WTC11 (cell line): Measurements from ENCODE around the gene SAMD13. TPM values are rescaled to one million over a fixed set of nuclear protein-coding genes. Genes with fewer than 3 reads are reported as not detected.

Source experiments
- ATAC-seq: fragments of 200-7000 bp; cut with Tn5 transposase; 2 replicates; pipeline ENCODE4 v1.10.0; 2021; ENCODE audit warnings: mild to moderate bottlenecking, moderate library complexity
- CTCF ChIA-PET: fragments of 300-600 bp; sonication (Branson Sonifier 250); formaldehyde crosslinking; loops from one replicate; lab custom pipeline; 2021; ENCODE audit warnings: antibody characterized with exemption; lab: Charles Lee
- POLR2A ChIA-PET: fragments of 350-600 bp; sonication (Branson Sonifier 250); formaldehyde crosslinking; loops from one replicate; lab custom pipeline; 2021; ENCODE audit warnings: antibody characterized with exemption; lab: Charles Lee
- DNase-seq: peaks from one replicate; pipeline ENCODE4 v3.0.0; 2021; ENCODE audit warnings: low spot score
- H3K27ac Mint-ChIP-seq: 2 replicates; pipeline ENCODE4 v1.8.0; 2021; ENCODE audit warnings: mixed read lengths
- H3K27me3 Mint-ChIP-seq: 2 replicates; pipeline ENCODE4 v1.8.0; 2021; ENCODE audit warnings: low read depth, mild to moderate bottlenecking, moderate library complexity, mixed read lengths
- H3K36me3 Mint-ChIP-seq: 2 replicates; pipeline ENCODE4 v1.8.0; 2021; ENCODE audit warnings: mixed read lengths
- H3K4me1 Mint-ChIP-seq: 2 replicates; pipeline ENCODE4 v1.8.0; 2022; ENCODE audit warnings: mixed read lengths
- H3K4me3 Mint-ChIP-seq: 2 replicates; pipeline ENCODE4 v1.8.0; 2021; ENCODE audit warnings: mild to moderate bottlenecking, moderate library complexity, mixed read lengths
- H3K9me3 Mint-ChIP-seq: 2 replicates; pipeline ENCODE4 v1.8.0; 2021; ENCODE audit warnings: mixed read lengths
- CREB1 ChIP-seq: sonication (generic); formaldehyde crosslinking; IDR thresholded peaks from 2 replicates; pipeline ENCODE4 v1.8.0; 2023; ENCODE audit warnings: mild to moderate bottlenecking, missing genetic modification reagents
- ELF4 ChIP-seq: sonication (generic); formaldehyde crosslinking; IDR thresholded peaks from 2 replicates; pipeline ENCODE4 v1.8.1; 2022; ENCODE audit warnings: low read depth, mild to moderate bottlenecking, moderate library complexity, missing genetic modification reagents
- ETV6 ChIP-seq: sonication (generic); formaldehyde crosslinking; IDR thresholded peaks from 2 replicates; pipeline ENCODE4 v1.8.1; 2022; ENCODE audit warnings: mild to moderate bottlenecking, missing genetic modification reagents
- FOXP1 ChIP-seq: sonication (generic); formaldehyde crosslinking; IDR thresholded peaks from 2 replicates; pipeline ENCODE4 v1.8.0; 2022; ENCODE audit warnings: missing genetic modification reagents, mild to moderate bottlenecking, moderate library complexity, borderline replicate concordance
- IRF2 ChIP-seq: sonication (generic); formaldehyde crosslinking; IDR thresholded peaks from 2 replicates; pipeline ENCODE4 v1.8.0; 2022; ENCODE audit warnings: low read depth, missing genetic modification reagents, borderline replicate concordance
- JAZF1 ChIP-seq: fragments of 250-450 bp; sonication (Bioruptor Pico); IDR thresholded peaks from 2 replicates; pipeline ENCODE4 v1.9.0; 2021; ENCODE audit warnings: moderate library complexity, mild to moderate bottlenecking, inconsistent platforms
- MXD4 ChIP-seq: fragments of 250-450 bp; sonication (Bioruptor Pico); IDR thresholded peaks from 2 replicates; pipeline ENCODE4 v1.8.0; 2021; ENCODE audit warnings: mild to moderate bottlenecking, moderate library complexity, borderline replicate concordance
- NFATC4 ChIP-seq: fragments of 250-450 bp; sonication (Bioruptor Pico); IDR thresholded peaks from 2 replicates; pipeline ENCODE4 v1.9.0; 2021; ENCODE audit warnings: mild to moderate bottlenecking
- NR3C1 ChIP-seq: sonication (generic); formaldehyde crosslinking; conservative IDR thresholded peaks from 2 replicates; pipeline ENCODE4 v1.8.1; 2023; ENCODE audit warnings: low read depth, mild to moderate bottlenecking, missing genetic modification reagents
- TP53 ChIP-seq: sonication (generic); formaldehyde crosslinking; IDR thresholded peaks from 2 replicates; pipeline ENCODE4 v1.8.1; 2023; ENCODE audit warnings: mild to moderate bottlenecking, missing genetic modification reagents
- ZBTB21 ChIP-seq: sonication (generic); formaldehyde crosslinking; IDR thresholded peaks from 2 replicates; pipeline ENCODE4 v1.8.1; 2023; ENCODE audit warnings: mild to moderate bottlenecking, missing genetic modification reagents, borderline replicate concordance
- ZNF232 ChIP-seq: sonication (generic); formaldehyde crosslinking; IDR thresholded peaks from 2 replicates; pipeline ENCODE4 v1.8.0; 2022; ENCODE audit warnings: mild to moderate bottlenecking, missing genetic modification reagents
- ZNF423 ChIP-seq: fragments of 250-450 bp; sonication (Bioruptor Pico); IDR thresholded peaks from 2 replicates; pipeline ENCODE4 v2.1.2; 2022; ENCODE audit warnings: mild to moderate bottlenecking, moderate library complexity
- total RNA-seq: library from RNA; stranded (reverse); gene quantifications from 3 replicates; pipeline ENCODE4 v1.2.3, GENCODE V29; 2021
- TF ChIP-seq, protein P1 (sequence below): sonication (generic); formaldehyde crosslinking; IDR thresholded peaks from 2 replicates; pipeline ENCODE4 v1.8.1; 2023; ENCODE audit warnings: mild to moderate bottlenecking, missing genetic modification reagents, moderate library complexity
- TF ChIP-seq, protein P2 (sequence below): sonication (generic); formaldehyde crosslinking; IDR thresholded peaks from 2 replicates; pipeline ENCODE4 v1.8.1; 2022; ENCODE audit warnings: mild to moderate bottlenecking, moderate library complexity, missing genetic modification reagents
- TF ChIP-seq, protein P3 (sequence below): sonication (generic); formaldehyde crosslinking; IDR thresholded peaks from 2 replicates; pipeline ENCODE4 v1.8.0; 2022; ENCODE audit warnings: mild to moderate bottlenecking, missing genetic modification reagents
- TF ChIP-seq, protein P4 (sequence below): sonication (generic); formaldehyde crosslinking; IDR thresholded peaks from 2 replicates; pipeline ENCODE4 v1.8.0; 2022; ENCODE audit warnings: missing genetic modification reagents
- TF ChIP-seq, protein P5 (sequence below): sonication (generic); formaldehyde crosslinking; IDR thresholded peaks from 2 replicates; pipeline ENCODE4 v1.8.0; 2022; ENCODE audit warnings: mild to moderate bottlenecking, missing genetic modification reagents
- TF ChIP-seq, protein P6 (sequence below): sonication (generic); formaldehyde crosslinking; IDR thresholded peaks from 2 replicates; pipeline ENCODE4 v1.8.0; 2023; ENCODE audit warnings: mild to moderate bottlenecking, missing genetic modification reagents
- TF ChIP-seq, protein P7 (sequence below): sonication (generic); formaldehyde crosslinking; IDR thresholded peaks from 2 replicates; pipeline ENCODE4 v1.8.1; 2023; ENCODE audit warnings: mild to moderate bottlenecking, missing genetic modification reagents
- TF ChIP-seq, protein P8 (sequence below): sonication (generic); formaldehyde crosslinking; IDR thresholded peaks from 2 replicates; pipeline ENCODE4 v1.8.1; 2022; ENCODE audit warnings: missing genetic modification reagents, borderline replicate concordance

The SAMD13 gene
- total RNA-seq, 1 experiment from 2014 or later = 1.8 TPM

DNA sequence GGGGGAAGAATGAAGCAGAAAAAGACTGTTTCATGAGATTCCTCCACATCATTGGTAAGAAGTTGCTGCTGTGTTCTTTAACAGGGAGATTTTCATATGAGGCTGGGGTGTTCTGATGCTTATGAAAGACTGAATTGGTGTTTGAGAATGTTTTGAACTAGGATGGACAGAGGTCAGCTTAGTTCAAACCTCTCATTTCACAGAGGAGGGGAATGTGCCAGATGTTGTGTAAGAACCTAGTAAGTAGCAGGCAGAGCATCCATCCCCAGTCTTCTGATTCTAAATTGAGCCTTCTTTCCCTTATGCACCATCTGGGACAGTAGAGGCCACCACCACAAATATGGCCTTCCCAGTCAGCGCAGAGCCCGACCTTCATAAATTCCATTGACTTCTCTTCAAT lies 43.7 kb downstream of the SAMD13 start (continued):
- TF ChIP-seq ZNF423 (CRISPR knock-in tag) = no peak
- TF ChIP-seq, all 79 proteins: peak for 0

DNA sequence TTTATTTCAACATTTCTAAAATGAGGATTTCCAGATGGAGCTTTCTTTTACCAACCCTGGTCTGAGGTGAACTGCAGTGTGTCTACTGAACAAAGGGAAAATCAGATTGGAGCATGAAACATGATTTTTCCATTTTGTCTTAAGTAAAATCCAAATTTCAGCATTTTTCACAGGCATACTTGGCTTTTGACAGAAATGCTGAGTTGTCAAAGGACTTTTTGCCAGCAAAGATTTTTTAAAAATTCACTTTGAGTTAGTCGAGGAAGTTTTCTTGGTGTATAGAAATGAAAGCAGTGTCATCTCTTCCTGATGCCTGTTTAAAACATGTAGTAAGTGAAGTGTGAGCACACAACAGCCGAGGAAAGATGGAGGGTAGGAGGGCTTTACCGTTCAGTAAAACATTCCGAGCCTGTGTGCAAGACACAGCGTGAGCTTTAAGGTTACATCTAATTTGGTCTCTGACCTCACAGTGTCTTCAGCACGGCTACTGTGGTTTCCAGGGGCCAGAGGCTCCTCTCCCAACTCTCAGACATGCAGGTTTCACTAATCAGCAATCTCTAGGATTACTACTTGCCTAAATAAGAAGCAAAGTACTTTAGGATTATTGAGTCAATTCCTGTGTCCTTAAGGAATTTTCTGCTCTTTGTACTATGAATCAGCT lies 45.9 kb downstream of the SAMD13 start:
- CTCF ChIA-PET = interaction anchor here (0.7 kb wide), 1 partner anchor 45 kb away, joined by 3 read pairs; no protein-coding TSS in a partner anchor
- Mint-ChIP-seq H3K4me3 (no peak overlapping the region), H3K4me1 (no peaks in the 10 kb centered on the region), H3K9me3 (peaks cover 14% of the 10 kb centered on the region), H3K36me3 (no peaks in the 10 kb centered on the region), H3K27me3 (no peaks in the 10 kb centered on the region), H3K27ac (no peak overlapping the region)
- DNase-seq (no peak), ATAC-seq (no peak)
- no peak for TF ChIP-seq IRF2 (CRISPR knock-in tag)
- TF ChIP-seq, protein P1, sequence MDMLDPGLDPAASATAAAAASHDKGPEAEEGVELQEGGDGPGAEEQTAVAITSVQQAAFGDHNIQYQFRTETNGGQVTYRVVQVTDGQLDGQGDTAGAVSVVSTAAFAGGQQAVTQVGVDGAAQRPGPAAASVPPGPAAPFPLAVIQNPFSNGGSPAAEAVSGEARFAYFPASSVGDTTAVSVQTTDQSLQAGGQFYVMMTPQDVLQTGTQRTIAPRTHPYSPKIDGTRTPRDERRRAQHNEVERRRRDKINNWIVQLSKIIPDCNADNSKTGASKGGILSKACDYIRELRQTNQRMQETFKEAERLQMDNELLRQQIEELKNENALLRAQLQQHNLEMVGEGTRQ (CRISPR knock-in tag) = no peak
- no peak for TF ChIP-seq ELF4 (CRISPR knock-in tag)
- TF ChIP-seq JAZF1 (CRISPR knock-in tag) = no peak
- no peak for TF ChIP-seq TP53
- TF ChIP-seq, protein P2, sequence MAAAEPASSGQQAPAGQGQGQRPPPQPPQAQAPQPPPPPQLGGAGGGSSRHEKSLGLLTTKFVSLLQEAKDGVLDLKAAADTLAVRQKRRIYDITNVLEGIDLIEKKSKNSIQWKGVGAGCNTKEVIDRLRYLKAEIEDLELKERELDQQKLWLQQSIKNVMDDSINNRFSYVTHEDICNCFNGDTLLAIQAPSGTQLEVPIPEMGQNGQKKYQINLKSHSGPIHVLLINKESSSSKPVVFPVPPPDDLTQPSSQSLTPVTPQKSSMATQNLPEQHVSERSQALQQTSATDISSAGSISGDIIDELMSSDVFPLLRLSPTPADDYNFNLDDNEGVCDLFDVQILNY (CRISPR knock-in tag) = no peak
- TF ChIP-seq ZNF232 (CRISPR knock-in tag) = no peak
- TF ChIP-seq CREB1 (CRISPR knock-in tag) = no peak
- no peak for TF ChIP-seq ETV6
- TF ChIP-seq, protein P3, sequence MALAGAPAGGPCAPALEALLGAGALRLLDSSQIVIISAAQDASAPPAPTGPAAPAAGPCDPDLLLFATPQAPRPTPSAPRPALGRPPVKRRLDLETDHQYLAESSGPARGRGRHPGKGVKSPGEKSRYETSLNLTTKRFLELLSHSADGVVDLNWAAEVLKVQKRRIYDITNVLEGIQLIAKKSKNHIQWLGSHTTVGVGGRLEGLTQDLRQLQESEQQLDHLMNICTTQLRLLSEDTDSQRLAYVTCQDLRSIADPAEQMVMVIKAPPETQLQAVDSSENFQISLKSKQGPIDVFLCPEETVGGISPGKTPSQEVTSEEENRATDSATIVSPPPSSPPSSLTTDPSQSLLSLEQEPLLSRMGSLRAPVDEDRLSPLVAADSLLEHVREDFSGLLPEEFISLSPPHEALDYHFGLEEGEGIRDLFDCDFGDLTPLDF = no peak
- TF ChIP-seq, protein P4, sequence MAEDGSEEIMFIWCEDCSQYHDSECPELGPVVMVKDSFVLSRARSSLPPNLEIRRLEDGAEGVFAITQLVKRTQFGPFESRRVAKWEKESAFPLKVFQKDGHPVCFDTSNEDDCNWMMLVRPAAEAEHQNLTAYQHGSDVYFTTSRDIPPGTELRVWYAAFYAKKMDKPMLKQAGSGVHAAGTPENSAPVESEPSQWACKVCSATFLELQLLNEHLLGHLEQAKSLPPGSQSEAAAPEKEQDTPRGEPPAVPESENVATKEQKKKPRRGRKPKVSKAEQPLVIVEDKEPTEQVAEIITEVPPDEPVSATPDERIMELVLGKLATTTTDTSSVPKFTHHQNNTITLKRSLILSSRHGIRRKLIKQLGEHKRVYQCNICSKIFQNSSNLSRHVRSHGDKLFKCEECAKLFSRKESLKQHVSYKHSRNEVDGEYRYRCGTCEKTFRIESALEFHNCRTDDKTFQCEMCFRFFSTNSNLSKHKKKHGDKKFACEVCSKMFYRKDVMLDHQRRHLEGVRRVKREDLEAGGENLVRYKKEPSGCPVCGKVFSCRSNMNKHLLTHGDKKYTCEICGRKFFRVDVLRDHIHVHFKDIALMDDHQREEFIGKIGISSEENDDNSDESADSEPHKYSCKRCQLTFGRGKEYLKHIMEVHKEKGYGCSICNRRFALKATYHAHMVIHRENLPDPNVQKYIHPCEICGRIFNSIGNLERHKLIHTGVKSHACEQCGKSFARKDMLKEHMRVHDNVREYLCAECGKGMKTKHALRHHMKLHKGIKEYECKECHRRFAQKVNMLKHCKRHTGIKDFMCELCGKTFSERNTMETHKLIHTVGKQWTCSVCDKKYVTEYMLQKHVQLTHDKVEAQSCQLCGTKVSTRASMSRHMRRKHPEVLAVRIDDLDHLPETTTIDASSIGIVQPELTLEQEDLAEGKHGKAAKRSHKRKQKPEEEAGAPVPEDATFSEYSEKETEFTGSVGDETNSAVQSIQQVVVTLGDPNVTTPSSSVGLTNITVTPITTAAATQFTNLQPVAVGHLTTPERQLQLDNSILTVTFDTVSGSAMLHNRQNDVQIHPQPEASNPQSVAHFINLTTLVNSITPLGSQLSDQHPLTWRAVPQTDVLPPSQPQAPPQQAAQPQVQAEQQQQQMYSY = no peak
- no peak for TF ChIP-seq NFATC4 (CRISPR knock-in tag)
- no peak for TF ChIP-seq MXD4 (CRISPR knock-in tag)
- TF ChIP-seq, protein P5, sequence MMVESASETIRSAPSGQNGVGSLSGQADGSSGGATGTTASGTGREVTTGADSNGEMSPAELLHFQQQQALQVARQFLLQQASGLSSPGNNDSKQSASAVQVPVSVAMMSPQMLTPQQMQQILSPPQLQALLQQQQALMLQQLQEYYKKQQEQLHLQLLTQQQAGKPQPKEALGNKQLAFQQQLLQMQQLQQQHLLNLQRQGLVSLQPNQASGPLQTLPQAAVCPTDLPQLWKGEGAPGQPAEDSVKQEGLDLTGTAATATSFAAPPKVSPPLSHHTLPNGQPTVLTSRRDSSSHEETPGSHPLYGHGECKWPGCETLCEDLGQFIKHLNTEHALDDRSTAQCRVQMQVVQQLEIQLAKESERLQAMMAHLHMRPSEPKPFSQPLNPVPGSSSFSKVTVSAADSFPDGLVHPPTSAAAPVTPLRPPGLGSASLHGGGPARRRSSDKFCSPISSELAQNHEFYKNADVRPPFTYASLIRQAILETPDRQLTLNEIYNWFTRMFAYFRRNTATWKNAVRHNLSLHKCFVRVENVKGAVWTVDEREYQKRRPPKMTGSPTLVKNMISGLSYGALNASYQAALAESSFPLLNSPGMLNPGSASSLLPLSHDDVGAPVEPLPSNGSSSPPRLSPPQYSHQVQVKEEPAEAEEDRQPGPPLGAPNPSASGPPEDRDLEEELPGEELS (CRISPR knock-in tag) = no peak
- no peak for TF ChIP-seq FOXP1 (CRISPR knock-in tag)
- TF ChIP-seq, protein P6, sequence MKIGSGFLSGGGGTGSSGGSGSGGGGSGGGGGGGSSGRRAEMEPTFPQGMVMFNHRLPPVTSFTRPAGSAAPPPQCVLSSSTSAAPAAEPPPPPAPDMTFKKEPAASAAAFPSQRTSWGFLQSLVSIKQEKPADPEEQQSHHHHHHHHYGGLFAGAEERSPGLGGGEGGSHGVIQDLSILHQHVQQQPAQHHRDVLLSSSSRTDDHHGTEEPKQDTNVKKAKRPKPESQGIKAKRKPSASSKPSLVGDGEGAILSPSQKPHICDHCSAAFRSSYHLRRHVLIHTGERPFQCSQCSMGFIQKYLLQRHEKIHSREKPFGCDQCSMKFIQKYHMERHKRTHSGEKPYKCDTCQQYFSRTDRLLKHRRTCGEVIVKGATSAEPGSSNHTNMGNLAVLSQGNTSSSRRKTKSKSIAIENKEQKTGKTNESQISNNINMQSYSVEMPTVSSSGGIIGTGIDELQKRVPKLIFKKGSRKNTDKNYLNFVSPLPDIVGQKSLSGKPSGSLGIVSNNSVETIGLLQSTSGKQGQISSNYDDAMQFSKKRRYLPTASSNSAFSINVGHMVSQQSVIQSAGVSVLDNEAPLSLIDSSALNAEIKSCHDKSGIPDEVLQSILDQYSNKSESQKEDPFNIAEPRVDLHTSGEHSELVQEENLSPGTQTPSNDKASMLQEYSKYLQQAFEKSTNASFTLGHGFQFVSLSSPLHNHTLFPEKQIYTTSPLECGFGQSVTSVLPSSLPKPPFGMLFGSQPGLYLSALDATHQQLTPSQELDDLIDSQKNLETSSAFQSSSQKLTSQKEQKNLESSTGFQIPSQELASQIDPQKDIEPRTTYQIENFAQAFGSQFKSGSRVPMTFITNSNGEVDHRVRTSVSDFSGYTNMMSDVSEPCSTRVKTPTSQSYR (CRISPR knock-in tag) = no peak
- TF ChIP-seq, protein P7, sequence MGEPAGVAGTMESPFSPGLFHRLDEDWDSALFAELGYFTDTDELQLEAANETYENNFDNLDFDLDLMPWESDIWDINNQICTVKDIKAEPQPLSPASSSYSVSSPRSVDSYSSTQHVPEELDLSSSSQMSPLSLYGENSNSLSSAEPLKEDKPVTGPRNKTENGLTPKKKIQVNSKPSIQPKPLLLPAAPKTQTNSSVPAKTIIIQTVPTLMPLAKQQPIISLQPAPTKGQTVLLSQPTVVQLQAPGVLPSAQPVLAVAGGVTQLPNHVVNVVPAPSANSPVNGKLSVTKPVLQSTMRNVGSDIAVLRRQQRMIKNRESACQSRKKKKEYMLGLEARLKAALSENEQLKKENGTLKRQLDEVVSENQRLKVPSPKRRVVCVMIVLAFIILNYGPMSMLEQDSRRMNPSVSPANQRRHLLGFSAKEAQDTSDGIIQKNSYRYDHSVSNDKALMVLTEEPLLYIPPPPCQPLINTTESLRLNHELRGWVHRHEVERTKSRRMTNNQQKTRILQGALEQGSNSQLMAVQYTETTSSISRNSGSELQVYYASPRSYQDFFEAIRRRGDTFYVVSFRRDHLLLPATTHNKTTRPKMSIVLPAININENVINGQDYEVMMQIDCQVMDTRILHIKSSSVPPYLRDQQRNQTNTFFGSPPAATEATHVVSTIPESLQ (CRISPR knock-in tag) = no peak
- TF ChIP-seq NR3C1 (CRISPR knock-in tag) = no peak
- TF ChIP-seq, protein P8, sequence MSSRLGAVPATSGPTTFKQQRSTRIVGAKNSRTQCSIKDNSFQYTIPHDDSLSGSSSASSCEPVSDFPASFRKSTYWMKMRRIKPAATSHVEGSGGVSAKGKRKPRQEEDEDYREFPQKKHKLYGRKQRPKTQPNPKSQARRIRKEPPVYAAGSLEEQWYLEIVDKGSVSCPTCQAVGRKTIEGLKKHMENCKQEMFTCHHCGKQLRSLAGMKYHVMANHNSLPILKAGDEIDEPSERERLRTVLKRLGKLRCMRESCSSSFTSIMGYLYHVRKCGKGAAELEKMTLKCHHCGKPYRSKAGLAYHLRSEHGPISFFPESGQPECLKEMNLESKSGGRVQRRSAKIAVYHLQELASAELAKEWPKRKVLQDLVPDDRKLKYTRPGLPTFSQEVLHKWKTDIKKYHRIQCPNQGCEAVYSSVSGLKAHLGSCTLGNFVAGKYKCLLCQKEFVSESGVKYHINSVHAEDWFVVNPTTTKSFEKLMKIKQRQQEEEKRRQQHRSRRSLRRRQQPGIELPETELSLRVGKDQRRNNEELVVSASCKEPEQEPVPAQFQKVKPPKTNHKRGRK (CRISPR knock-in tag) = no peak
- TF ChIP-seq ZBTB21 (CRISPR knock-in tag) = no peak
- POLR2A ChIA-PET = no interaction called here
